Activated CD4-positive, alpha-beta T cell treated with anti-CD3 and anti-CD28 coated beads, Interleukin-2, amount 10 ng/mL, durations not matched to agents 7 days and 5 days (primary cell): ENCODE measurements around the gene PCSK5. TPM values are rescaled to one million over a fixed set of nuclear protein-coding genes. Genes with fewer than 3 reads are reported as not detected.

ENCODE experiments used
- CTCF ChIA-PET: fragments of 350-600 bp; sonication (Branson Sonifier 250); formaldehyde crosslinking; loops from one replicate; lab custom pipeline; 2021; ENCODE audit warnings: antibody characterized with exemption; lab: Charles Lee
- POLR2A ChIA-PET: fragments of 350-600 bp; sonication (Branson Sonifier 250); formaldehyde crosslinking; loops from one replicate; lab custom pipeline; 2021; ENCODE audit warnings: antibody characterized with exemption; lab: Charles Lee
- DNase-seq: peaks from one replicate; pipeline ENCODE4 v3.0.0-alpha.2; 2020
- H3K27ac Mint-ChIP-seq: one replicate; pipeline ENCODE4 v1.8.0; 2021; ENCODE audit warnings: mild to moderate bottlenecking, moderate library complexity, mixed read lengths
- H3K27me3 Mint-ChIP-seq: one replicate; pipeline ENCODE4 v1.8.0; 2021; ENCODE audit warnings: mixed read lengths
- H3K36me3 Mint-ChIP-seq: one replicate; pipeline ENCODE4 v1.8.0; 2021; ENCODE audit warnings: low read depth, mixed read lengths
- H3K4me1 Mint-ChIP-seq: one replicate; pipeline ENCODE4 v1.8.0; 2021; ENCODE audit warnings: mixed read lengths
- H3K4me3 Mint-ChIP-seq: one replicate; pipeline ENCODE4 v1.8.0; 2021; ENCODE audit warnings: mild to moderate bottlenecking, moderate library complexity, mixed read lengths
- H3K9me3 Mint-ChIP-seq: one replicate; pipeline ENCODE4 v1.8.0; 2021; ENCODE audit warnings: mixed read lengths
- total RNA-seq, 2 experiments: library from RNA; stranded (reverse); gene quantifications; one replicate each; pipeline ENCODE4 v1.2.3, GENCODE V29; 2021

The PCSK5 gene
- total RNA-seq, 2 experiments from 2014 or later, result 3.9 to 4.3 TPM

DNA sequence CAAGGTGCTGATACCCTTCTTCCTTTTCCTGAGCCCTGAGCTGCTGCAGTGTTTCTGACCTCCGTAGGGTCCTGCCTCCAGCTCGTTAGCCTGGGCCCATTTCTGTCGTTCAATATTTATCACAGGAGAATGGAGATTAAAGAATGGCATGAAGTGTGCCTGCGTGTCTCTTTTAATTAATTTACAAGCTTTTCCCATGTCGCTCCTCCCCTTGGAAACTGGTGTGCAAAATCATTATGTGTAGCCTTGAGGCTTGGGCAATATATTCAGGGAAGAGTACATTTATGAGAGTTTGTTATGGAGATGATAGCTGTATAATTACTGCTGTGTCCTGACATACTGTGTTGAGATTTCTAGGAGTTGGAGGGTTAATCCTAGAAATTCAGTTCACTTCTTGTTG, 99.7 kb downstream of the PCSK5 start:
- H3K4me3 Mint-ChIP-seq, result no peak overlapping the region
- H3K27ac Mint-ChIP-seq, result no peak overlapping the region
- peaks cover 6% of the 10 kb centered on the region for H3K9me3 Mint-ChIP-seq
- H3K4me1 Mint-ChIP-seq, result peaks cover 2% of the 10 kb centered on the region
- ChIA-PET POLR2A (no interaction called here), CTCF (interaction anchor here (1.5 kb wide), 1 partner anchor 11 kb away, joined by 4 read pairs; no protein-coding TSS in a partner anchor)
- H3K36me3 Mint-ChIP-seq, result peaks cover 14% of the 10 kb centered on the region
- DNase-seq, result no peak
- H3K27me3 Mint-ChIP-seq, result no peaks in the 10 kb centered on the region

DNA sequence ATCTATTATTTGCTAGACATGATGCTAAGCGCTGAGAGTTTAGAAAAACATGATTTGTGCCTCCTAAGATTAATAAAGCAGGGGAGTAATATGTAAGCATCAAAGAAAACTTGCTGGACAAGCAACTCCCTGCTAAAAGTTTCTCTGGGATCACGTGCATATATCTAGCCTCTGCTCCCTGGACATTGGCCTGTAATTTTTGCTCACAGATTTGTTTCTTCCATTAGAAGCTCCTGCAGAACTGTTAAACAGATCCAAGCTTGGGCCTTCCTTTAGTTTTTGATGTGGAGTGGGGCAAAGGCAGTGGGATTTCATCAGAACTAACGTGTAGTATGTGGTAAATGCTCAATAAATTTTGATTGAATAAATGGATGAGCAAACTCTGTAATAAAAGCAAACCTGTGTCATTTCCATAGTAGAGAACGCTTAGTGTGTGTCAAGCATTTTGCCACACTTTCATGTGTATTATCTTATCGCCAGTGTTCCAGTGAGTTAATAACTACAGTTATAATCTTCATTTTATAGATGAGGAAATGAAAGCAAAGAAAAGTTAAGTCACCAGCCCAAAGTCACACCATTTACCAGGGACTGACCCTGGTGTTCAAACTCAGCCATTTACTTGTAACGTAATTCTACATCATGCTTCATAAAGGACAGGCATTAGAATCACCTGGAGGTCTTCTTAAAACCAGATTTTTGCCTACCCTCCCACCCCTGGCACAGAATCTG, 100.3 kb downstream of the PCSK5 start:
- H3K27ac Mint-ChIP-seq, result no peak overlapping the region
- no peak overlapping the region for H3K4me3 Mint-ChIP-seq
- DNase-seq, result no peak
- peaks cover 2% of the 10 kb centered on the region for H3K4me1 Mint-ChIP-seq
- no peaks in the 10 kb centered on the region for H3K27me3 Mint-ChIP-seq
- POLR2A ChIA-PET, result no interaction called here
- H3K36me3 Mint-ChIP-seq, result peaks cover 14% of the 10 kb centered on the region
- peaks cover 6% of the 10 kb centered on the region for H3K9me3 Mint-ChIP-seq
- CTCF ChIA-PET, result interaction anchor here (1.0 to 1.5 kb wide), 2 partner anchors 11 kb away, joined by 3 to 4 read pairs; no protein-coding TSS in a partner anchor

DNA sequence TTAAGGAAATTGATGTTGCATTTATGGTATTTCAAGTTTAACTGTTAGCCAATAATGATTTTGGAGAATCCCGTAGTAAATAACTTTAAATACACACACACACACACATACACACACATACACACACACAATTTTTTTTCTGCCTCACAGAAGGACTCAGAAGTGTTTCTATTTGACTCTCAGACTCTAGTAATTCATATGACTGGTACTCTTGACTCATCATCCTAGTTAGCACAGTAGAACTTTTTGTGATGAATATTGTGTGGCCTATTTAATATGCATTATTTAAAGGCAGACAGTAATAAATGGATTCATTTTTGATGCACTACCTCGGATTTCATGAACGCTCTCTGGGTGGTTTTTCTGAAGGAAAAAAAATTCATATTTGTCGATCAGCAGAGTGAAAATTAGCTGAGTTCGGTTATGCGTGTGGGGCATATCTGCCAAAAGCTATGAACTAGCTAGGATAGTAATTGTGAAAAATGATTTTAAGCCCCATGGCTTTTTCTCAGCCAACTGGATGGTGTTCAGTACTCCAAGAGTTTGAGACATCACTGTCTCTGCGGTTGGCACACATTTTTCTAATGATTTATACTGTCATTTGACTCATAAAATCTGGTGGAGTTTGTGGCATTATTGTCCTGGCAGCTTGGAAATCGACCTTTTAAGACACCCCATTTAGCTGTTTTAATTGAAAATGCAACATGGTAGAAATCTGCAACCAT, 102.2 kb downstream of the PCSK5 start:
- no peak for DNase-seq
- no peak overlapping the region for H3K27ac Mint-ChIP-seq
- H3K27me3 Mint-ChIP-seq, result no peaks in the 10 kb centered on the region
- ChIA-PET CTCF (no interaction called here), POLR2A (no interaction called here)
- peaks cover 2% of the 10 kb centered on the region for H3K4me1 Mint-ChIP-seq
- peaks cover 2% of the 10 kb centered on the region for H3K36me3 Mint-ChIP-seq
- H3K4me3 Mint-ChIP-seq, result no peak overlapping the region
- peaks cover 6% of the 10 kb centered on the region for H3K9me3 Mint-ChIP-seq

DNA sequence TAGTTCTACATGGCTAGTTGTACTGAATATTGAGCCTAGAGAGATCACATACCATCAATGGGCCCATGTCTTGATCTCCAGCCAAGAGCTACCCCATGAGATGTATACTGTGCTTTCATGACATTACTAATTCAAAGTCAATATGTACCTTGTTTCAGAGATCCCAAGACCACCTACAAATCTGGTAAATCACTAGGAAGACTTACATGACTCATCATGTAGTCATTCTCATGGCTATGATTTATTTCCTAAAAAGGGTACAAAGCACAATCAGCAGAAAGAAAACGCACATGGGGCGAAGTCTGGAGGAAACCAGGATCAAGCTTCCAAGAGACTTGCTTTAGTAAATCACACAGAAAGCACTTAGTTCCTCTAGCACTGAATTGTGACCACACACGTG, 103.0 kb downstream of the PCSK5 start:
- Mint-ChIP-seq H3K4me1 (peaks cover 2% of the 10 kb centered on the region), H3K36me3 (peaks cover 2% of the 10 kb centered on the region), H3K9me3 (peaks cover 6% of the 10 kb centered on the region), H3K4me3 (no peak overlapping the region), H3K27me3 (no peaks in the 10 kb centered on the region), H3K27ac (no peak overlapping the region)
- ChIA-PET POLR2A (no interaction called here), CTCF (interaction anchor here (0.8 kb wide), 1 partner anchor 17 kb away, joined by 3 read pairs; no protein-coding TSS in a partner anchor)
- no peak for DNase-seq

DNA sequence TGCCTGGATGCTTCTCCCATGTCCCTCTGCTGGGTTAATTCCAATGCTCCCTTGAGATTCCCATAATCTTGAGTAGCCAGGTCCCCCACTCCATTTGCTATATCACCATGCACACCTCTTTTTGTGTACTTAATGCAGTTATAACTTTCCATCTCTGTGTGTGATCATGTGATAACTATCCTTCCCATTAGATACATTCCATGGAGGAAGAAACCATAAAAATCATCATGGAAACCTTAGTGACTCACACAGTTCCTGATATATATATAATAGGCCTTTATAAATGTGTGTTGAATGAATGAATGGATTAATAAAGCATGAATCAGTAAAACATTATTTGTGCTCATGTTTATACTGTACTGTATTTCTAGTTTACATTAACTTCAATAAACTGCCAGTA, 104.6 kb downstream of the PCSK5 start:
- Mint-ChIP-seq H3K36me3 (peaks cover 2% of the 10 kb centered on the region), H3K4me1 (no peaks in the 10 kb centered on the region), H3K4me3 (no peak overlapping the region), H3K27me3 (no peaks in the 10 kb centered on the region), H3K9me3 (peaks cover 6% of the 10 kb centered on the region), H3K27ac (no peak overlapping the region)
- ChIA-PET POLR2A (no interaction called here), CTCF (no interaction called here)
- DNase-seq, result no peak

GRCh38 chr9:75996726-75997125, 106.3 kb downstream of the PCSK5 start:
- H3K4me1 Mint-ChIP-seq, result no peaks in the 10 kb centered on the region
- CTCF ChIA-PET, result interaction anchor here (0.7 kb wide), 1 partner anchor 1008 kb away, joined by 3 read pairs; no protein-coding TSS in a partner anchor
- POLR2A ChIA-PET, result no interaction called here
- no peak for DNase-seq
- peaks cover 6% of the 10 kb centered on the region for H3K9me3 Mint-ChIP-seq
- no peak overlapping the region for H3K4me3 Mint-ChIP-seq
- H3K27me3 Mint-ChIP-seq, result no peaks in the 10 kb centered on the region
- no peak overlapping the region for H3K27ac Mint-ChIP-seq
- peaks cover 2% of the 10 kb centered on the region for H3K36me3 Mint-ChIP-seq

DNA sequence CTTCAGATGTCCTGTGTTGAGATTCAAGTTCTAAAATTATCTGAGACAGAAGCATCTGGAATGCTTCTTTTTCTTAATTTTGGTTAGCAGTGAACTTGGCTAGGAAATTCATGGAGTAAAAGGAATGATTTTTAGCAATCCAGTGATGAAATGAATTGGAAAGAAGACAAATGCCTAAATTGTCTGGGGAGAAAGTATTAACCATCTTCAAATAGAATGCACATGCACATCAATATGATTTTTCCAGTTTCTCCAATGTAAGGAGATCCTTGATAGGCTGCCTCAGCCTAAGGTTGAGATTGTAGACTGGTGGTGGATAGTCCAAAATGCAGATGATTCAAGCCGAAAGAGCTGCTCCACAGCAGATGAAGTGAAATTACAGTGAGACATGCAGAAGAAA, 106.7 kb downstream of the PCSK5 start:
- H3K4me3 Mint-ChIP-seq, result no peak overlapping the region
- peaks cover 6% of the 10 kb centered on the region for H3K9me3 Mint-ChIP-seq
- no peak for DNase-seq
- H3K4me1 Mint-ChIP-seq, result no peaks in the 10 kb centered on the region
- no peak overlapping the region for H3K27ac Mint-ChIP-seq
- ChIA-PET CTCF (interaction anchor here (0.7 kb wide), 1 partner anchor 1009 kb away, joined by 3 read pairs; no protein-coding TSS in a partner anchor), POLR2A (no interaction called here)
- peaks cover 2% of the 10 kb centered on the region for H3K36me3 Mint-ChIP-seq
- no peaks in the 10 kb centered on the region for H3K27me3 Mint-ChIP-seq

DNA sequence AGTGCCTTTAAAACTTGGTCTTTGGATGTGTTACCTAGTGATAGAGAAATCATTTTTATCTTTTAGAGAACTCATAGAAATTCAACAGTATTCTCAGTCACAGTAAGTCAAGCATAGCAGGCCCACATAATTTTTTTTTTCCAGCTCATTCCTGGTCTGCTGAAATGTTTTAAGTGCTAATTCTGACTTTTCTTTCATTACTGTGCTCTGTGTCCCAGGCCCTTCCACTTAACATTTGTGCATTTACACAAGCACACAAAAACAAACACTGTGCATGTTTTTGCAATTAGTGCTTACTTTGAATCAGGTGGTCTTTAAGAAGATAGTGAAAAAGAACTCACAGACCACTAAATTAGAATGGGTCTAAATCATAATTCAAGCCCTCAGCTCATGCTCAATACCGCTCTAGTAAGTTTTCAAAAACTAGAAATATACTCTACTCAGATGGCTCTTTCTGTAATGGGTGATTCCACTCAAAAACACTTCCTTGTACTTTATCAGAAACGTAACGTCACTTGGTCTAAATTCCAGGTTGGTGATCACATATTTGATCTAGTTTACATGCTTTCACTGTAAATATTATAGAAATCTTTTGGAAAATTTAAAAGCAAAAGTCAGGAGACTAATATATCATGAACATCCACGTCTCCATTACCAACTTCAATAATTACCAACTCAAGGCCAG, 107.8 kb downstream of the PCSK5 start:
- Mint-ChIP-seq H3K4me3 (no peak overlapping the region), H3K9me3 (peaks cover 3% of the 10 kb centered on the region), H3K27ac (no peak overlapping the region), H3K27me3 (no peaks in the 10 kb centered on the region), H3K4me1 (no peaks in the 10 kb centered on the region), H3K36me3 (peaks cover 2% of the 10 kb centered on the region)
- ChIA-PET CTCF (no interaction called here), POLR2A (no interaction called here)
- no peak for DNase-seq

- Mint-ChIP-seq H3K27me3 (no peaks in the 10 kb centered on the region), H3K9me3 (no peaks in the 10 kb centered on the region), H3K36me3 (peaks cover 4% of the 10 kb centered on the region), H3K4me1 (peaks cover 10% of the 10 kb centered on the region), H3K4me3 (no peak overlapping the region), H3K27ac (no peak overlapping the region)
- no peak for DNase-seq
- ChIA-PET POLR2A (no interaction called here), CTCF (interaction anchor here (1.1 kb wide), 1 partner anchor 10 kb away, joined by 3 read pairs; no protein-coding TSS in a partner anchor)
These were observed 111.0 kb downstream of the PCSK5 start for GRCh38 chr9:76001459-76001858.

GRCh38 chr9:76003041-76003440, 112.6 kb downstream of the PCSK5 start:
- H3K4me3 Mint-ChIP-seq, result no peak overlapping the region
- H3K27ac Mint-ChIP-seq, result no peak overlapping the region
- ChIA-PET POLR2A (no interaction called here), CTCF (no interaction called here)
- H3K27me3 Mint-ChIP-seq, result no peaks in the 10 kb centered on the region
- no peak for DNase-seq
- no peaks in the 10 kb centered on the region for H3K9me3 Mint-ChIP-seq
- peaks cover 4% of the 10 kb centered on the region for H3K36me3 Mint-ChIP-seq
- H3K4me1 Mint-ChIP-seq, result peaks cover 13% of the 10 kb centered on the region

- DNase-seq, result no peak
- H3K9me3 Mint-ChIP-seq, result no peaks in the 10 kb centered on the region
- peaks cover 22% of the 10 kb centered on the region for H3K4me1 Mint-ChIP-seq
- H3K4me3 Mint-ChIP-seq, result no peak overlapping the region
- no peaks in the 10 kb centered on the region for H3K27me3 Mint-ChIP-seq
- H3K27ac Mint-ChIP-seq, result no peak overlapping the region
- POLR2A ChIA-PET, result no interaction called here
- peaks cover 4% of the 10 kb centered on the region for H3K36me3 Mint-ChIP-seq
- CTCF ChIA-PET, result no interaction called here
These were observed 114.1 kb downstream of the PCSK5 start for GRCh38 chr9:76004526-76004925.

GRCh38 chr9:76007935-76008334, 117.5 kb downstream of the PCSK5 start:
- H3K36me3 Mint-ChIP-seq, result peaks cover 4% of the 10 kb centered on the region
- POLR2A ChIA-PET, result interaction anchor here (0.8 kb wide), 1 partner anchor 15 kb away, joined by 3 read pairs; no protein-coding TSS in a partner anchor
- no peaks in the 10 kb centered on the region for H3K27me3 Mint-ChIP-seq
- peak overlapping the region; percentile 65 for H3K27ac Mint-ChIP-seq
- peaks cover 22% of the 10 kb centered on the region for H3K4me1 Mint-ChIP-seq
- H3K9me3 Mint-ChIP-seq, result no peaks in the 10 kb centered on the region
- H3K4me3 Mint-ChIP-seq, result peak overlapping the region; percentile 4
- CTCF ChIA-PET, result no interaction called here
- no peak for DNase-seq
